Activated naive CD4-positive, alpha-beta T cell (primary cell): ENCODE results near the gene SPRN.
"Not testable (repeated sequence)": the region's sequence is repeated elsewhere in the genome, so short reads cannot be mapped to it uniquely, and the experiment has no call there.

Source experiments
- DNase-seq, 4 experiments: peaks; one replicate each; lab custom pipeline; 2025; lab: John Stamatoyannopoulos, UW

SPRN gene

GRCh38 chr10:133424601-133425000 is at the start of gene SPRN:
TSS of gene SPRN (minus strand) at chr10:133424625. CDS start at chr10:133423681, 944 bp downstream.
- not testable (repeated sequence) for DNase-seq

GRCh38 chr10:133474027-133474426 is 49.6 kb upstream of the SPRN start:
- no peak for DNase-seq

GRCh38 chr10:133473270-133473669 is 48.8 kb upstream of the SPRN start:
- no peak for DNase-seq

GRCh38 chr10:133471300-133472109 is 47.1 kb upstream of the SPRN start:
- no peak for DNase-seq

GRCh38 chr10:133469205-133469604 is 44.8 kb upstream of the SPRN start:
- not testable (repeated sequence) for DNase-seq

GRCh38 chr10:133467286-133467911 is 43.0 kb upstream of the SPRN start:
- DNase-seq: no peak

GRCh38 chr10:133466683-133467275 is 42.4 kb upstream of the SPRN start:
- DNase-seq: no peak

- DNase-seq: no peak
Measured at GRCh38 chr10:133465950-133466474, 41.6 kb upstream of the SPRN start.

GRCh38 chr10:133465191-133465949 is 40.9 kb upstream of the SPRN start:
- DNase-seq: no peak

- no peak for DNase-seq
Measured at GRCh38 chr10:133464582-133465031, 40.2 kb upstream of the SPRN start.

GRCh38 chr10:133462512-133463305 is 38.3 kb upstream of the SPRN start:
- no peak for DNase-seq

GRCh38 chr10:133461841-133462240 is 37.4 kb upstream of the SPRN start:
- DNase-seq: no peak

- DNase-seq: no peak
Measured at GRCh38 chr10:133461027-133461426, 36.6 kb upstream of the SPRN start.

GRCh38 chr10:133460208-133460769 is 35.9 kb upstream of the SPRN start:
- DNase-seq: no peak

- DNase-seq: no peak
Measured at GRCh38 chr10:133459454-133460207, 35.2 kb upstream of the SPRN start.

- no peak for DNase-seq
Measured at GRCh38 chr10:133458710-133459453, 34.5 kb upstream of the SPRN start.

- no peak for DNase-seq
Measured at GRCh38 chr10:133458021-133458709, 33.7 kb upstream of the SPRN start.

- no peak for DNase-seq
Measured at GRCh38 chr10:133457100-133457841, 32.8 kb upstream of the SPRN start.
